ENCODE measurements around the gene TRIP4.
"Not testable (repeated sequence)": the region's sequence is repeated elsewhere in the genome, so short reads cannot be mapped to it uniquely, and the experiment has no call there.

TRIP4 gene

DNA sequence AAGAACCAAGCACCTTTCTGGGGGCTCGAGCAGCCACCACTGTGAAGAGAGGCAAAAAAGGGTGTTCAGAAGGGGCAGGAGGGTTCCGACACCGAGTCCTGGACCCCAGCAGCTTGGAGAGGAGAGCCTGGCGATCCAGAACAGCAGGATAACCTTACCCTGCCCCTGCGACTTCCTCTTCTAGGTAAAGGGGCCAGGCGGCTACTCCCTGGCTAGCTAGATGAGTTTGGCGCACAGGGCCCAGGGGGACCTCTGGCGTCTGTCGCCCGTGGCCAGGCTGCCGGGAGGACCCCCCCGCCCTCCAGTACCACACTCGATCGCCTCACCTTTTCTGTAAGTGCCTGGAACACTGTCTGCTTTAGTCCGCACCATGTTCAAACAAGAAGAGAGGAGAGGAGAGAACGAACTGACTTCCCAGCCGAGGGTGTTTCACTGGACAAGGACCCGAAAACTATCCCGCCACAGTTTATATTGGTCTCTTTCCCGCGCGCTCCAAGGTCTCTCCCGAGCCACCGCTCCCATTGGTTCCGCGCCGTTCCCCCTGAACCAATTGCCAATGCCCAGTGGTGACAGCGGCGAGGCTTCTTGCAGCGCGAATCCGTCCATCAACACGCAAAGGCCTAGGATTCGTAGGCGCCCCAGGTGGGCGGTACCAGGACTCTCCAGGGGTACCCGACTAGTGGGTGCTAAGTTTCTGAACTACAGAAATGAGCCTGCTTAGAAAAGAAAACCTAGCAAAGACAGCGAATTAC, 6.5 kb upstream of the TRIP4 start, which contains the start of gene PCLAF:
PCLAF (minus strand) TSS at position 442 of the 752 bp plus-strand sequence; CDS start at position 372, 70 bp downstream.
- in situ Hi-C loops (cut with MboI; ENCODE audit: low sequenced_read_pairs) = no loop called here

DNA sequence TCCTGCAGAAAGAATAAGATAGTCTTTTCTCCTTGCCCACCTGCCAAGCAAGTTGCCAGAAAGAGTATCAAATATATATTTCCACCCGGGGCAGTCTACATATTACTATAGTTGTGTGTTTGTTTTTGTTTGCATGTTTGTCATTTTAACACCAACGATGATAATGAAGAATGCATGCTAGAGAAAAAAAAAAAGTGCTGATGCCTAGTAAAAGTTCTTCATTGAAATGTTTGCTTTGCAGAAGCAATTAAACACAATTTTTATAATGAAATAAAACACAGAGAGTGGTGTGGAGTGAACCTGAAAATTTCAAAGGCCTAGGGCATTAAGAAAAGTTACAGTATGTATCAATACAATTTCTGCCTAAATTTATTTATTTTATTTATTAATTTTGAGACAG, 3.9 kb upstream of the TRIP4 start:
- in situ Hi-C loops (cut with MboI; ENCODE audit: low sequenced_read_pairs) = no loop called here

DNA sequence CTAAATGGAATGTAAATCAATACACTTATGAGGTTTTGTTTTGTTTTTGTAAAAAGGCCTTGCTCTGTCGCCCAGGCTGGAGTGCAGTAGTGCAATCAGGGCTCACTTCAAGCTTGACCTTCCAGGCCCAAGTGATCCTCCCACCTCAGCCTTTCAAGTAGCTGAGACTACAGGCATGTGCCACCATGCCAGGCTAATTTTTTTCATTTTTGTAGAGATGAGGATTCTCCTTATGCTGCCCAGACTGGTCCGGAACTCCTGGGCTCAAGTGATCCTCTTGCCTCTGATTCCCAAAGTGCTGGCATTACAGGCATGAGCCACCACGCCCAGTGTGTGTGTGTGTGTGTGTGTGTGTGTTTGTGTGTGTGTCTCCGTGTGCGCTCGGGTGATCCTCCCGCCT, 1.3 kb upstream of the TRIP4 start:
- in situ Hi-C loops (cut with MboI; ENCODE audit: low sequenced_read_pairs) = no loop called here

DNA sequence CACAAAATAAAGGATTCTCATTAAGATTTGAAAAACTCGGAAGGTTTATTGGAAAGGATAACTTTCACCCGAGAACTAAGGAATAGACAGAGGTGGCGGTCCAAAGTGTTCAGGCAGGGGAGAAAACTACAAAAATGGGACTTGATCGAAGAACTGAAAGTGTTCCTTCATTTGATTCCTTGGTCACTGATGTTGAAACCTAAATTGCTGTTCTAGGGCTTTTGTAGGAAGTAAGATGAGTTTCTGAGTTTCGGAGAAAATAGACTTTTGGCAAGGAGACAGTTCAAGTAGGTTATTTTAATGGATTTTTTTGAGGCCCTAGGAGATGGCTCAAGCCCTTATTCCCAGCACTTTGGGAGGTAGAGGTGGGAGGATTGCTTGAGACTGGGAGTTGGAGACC, 1.4 kb downstream of the TRIP4 start:
- in situ Hi-C loops (cut with MboI; ENCODE audit: low sequenced_read_pairs) = no loop called here

DNA sequence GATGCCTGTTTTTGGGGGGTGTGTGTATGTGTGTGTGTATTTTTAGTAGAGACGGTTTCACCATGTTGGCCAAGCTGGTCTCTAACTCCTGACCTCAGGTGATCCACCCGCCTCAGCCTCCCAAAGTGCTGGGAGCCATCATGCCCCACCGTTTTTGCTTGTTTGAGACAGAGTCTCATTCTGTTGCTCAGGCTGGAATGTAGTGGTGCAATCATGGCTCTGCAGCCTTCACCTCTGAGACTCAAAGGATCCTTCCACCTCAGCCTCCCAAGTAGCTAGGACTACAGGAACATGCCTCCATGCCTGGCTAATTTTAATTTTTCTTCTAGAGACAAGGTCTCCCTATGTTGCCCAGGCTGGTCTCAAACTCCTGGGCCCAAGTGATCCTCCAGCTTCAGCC, 4.8 kb downstream of the TRIP4 start:
- in situ Hi-C loops (cut with MboI; ENCODE audit: low sequenced_read_pairs) = not testable (repeated sequence)

DNA sequence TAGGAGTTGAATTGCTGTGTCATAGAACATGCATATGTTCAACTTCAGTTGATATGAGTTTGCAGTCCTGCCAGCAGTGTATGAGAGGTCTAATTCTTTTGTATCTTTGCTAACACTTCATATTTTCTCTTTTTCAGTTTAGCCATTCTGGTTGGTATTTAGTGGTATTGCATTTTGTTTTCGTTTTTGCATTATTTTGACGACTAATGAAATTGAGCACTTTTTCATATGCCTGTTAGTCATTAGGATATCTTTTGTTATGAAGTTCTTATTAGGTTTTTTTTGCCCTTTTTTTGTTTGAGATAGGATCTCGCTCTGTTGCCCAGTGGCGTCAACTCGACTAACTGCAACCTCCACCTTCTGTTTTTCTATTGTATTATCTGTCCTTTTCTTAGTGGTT, 9.2 kb downstream of the TRIP4 start:
- in situ Hi-C loops (cut with MboI; ENCODE audit: low sequenced_read_pairs) = no loop called here

DNA sequence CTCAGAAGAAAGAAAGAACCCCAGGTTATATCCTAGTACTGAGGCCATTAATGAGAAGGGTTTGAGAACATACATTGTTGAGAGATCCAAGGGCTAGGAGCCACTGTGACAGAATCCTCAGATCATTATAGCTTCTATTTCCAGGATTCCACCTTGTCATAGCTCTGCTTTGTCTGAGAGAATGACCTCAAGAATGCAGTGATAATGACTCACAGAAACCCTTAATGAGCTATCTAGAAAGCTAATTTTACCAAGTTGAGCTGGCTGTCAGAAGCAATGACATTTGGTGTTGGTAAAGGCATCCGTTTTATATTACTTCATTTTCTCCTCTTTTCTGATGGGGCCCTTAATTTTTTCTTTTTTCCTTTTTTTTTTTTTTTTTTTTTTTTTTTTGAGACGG, 10.9 kb downstream of the TRIP4 start:
- in situ Hi-C loops (cut with MboI; ENCODE audit: low sequenced_read_pairs) = no loop called here

DNA sequence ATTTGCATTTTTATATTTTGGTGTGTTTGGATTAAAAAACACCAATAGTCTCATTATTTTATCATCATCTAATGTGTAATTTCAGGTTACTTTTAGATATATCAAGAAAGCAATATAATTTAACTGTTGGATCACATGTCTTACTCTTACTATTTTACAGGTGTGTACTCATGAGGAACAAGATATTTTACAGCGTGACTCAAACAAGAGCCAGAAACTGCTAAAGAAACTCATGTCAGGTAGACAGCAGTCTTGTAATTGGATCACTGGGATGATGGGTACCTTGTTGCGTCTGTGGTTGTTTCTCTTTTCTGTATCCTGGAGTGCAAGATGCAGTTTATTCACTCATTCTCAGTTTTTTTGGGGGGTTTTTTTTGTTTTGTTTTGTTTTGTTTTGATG, 12.9 kb downstream of the TRIP4 start:
- in situ Hi-C loops (cut with MboI; ENCODE audit: low sequenced_read_pairs) = no loop called here

DNA sequence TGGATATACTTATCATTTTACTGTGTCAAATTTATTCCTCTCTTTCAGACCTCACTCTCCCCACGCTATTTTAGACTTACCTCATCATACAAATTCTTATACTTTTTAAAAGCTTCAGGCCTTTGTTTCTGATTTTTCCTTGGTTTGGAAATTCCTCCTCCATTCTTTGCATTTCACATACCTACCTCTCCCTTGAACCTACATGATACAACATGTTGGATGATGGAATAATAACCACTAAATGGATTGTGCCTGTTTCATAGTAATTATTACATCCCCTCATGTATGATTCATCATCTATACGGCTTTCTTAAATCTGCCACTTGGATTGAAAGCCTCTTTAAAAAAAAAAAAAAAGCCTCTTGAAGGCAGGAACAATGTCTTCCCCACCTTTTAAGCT, 24.6 kb downstream of the TRIP4 start:
- in situ Hi-C loops (cut with MboI; ENCODE audit: low sequenced_read_pairs) = no loop called here

DNA sequence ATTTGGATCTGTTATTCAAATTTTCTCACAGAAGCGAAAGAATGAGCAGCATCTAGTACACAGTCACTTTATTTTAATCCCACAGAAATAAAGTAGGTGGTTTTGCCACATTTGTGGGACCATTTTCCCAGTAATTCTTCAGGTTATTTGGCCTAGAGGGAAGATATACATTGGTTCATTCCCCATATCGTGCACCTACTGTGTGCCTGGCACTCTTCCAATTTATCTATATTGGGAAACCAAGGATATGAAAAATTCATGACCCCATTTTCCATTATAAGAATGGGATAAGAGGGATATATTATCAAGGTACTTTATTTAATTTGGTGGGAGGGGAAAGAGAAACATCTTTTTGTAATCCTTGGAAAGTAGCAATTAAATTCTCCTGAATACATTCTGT, 35.1 kb downstream of the TRIP4 start:
- in situ Hi-C loops (cut with MboI; ENCODE audit: low sequenced_read_pairs) = no loop called here

DNA sequence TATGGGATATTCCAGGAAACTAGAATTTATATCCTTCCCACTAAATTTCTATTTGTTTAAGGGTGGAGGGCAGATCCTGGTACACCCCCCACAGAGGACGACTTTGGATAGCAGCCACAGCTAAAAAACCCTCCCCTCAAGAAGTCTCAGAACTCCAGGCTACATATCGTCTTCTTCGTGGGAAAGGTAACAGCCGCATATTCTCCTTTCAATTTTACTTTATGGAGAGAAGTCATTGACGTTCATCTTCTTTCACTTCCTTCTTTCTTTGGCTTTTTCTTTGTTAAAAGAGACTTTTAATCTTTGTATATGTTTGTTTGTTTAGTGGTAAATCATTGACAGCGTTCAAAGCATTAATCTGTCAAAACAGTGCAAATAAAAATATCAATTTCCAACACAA, 36.3 kb downstream of the TRIP4 start:
- in situ Hi-C loops (cut with MboI; ENCODE audit: low sequenced_read_pairs) = no loop called here

DNA sequence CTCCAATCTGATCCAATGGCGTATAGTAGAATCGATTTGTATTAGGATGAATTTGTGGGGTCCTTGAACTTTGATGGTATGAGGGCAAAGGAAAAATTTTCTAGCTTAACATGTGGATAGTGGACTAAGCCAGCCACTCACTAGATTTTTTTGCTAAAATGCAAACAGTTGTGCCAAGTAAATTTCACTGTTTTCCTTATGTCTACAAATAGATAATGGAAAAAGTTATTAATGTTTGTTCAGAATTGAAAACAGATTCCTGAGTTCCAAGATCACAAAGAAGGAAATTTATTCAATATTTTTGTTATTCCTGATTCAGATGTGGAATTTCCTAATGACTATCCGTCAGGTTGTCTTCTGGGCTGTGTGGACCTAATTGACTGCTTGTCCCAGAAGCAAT, 37.6 kb downstream of the TRIP4 start:
- in situ Hi-C loops (cut with MboI; ENCODE audit: low sequenced_read_pairs) = no loop called here

DNA sequence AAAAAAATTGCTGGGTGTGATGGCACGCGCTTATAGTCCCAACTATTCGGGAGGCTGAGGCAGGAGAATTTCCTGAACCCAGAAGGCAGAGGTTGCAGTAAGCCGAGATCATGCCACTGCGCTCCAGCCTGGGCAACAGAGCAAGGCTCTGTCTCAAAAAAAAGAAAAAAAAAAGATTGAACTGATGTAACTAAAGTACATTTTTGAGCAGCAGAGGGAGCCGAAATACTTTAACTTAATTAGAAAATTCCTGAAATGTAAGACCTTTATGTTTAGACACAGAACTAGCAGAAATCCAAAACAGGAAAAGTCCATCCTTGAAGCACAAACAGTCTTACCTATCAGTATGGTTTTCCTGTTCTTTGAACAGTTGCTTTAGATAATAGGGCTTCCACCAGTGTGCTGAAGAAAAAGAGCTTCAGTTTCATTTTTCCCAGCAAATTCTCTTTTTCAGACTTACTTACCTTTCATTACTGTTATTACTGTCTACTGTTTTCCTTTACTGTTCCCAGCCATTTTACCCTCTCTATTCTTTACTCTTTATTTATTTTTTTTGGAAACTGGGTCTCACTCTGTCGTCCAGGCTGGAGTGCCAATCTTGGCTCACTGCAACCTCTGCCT, 39.3 kb downstream of the TRIP4 start:
- in situ Hi-C loops (cut with MboI; ENCODE audit: low sequenced_read_pairs) = no loop called here

DNA sequence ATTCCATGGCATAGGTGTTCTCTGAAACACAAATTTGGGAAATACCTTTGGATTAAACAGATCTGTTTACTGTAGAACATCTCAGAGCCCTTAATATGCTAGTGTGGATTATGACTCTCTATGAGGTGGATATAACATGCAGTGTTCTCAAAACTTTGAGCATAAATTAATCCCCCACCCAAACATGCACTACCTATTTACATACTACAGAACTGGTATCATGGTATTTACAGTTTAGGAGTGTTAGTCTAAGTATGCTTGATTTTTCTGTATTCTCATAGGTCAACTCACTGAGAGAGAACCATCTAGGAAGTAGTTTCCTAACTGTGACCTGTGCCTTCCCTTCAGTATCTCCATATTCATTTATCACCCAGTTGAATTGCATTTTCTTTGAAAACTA, 41.8 kb downstream of the TRIP4 start:
- in situ Hi-C loops (cut with MboI; ENCODE audit: low sequenced_read_pairs) = no loop called here

DNA sequence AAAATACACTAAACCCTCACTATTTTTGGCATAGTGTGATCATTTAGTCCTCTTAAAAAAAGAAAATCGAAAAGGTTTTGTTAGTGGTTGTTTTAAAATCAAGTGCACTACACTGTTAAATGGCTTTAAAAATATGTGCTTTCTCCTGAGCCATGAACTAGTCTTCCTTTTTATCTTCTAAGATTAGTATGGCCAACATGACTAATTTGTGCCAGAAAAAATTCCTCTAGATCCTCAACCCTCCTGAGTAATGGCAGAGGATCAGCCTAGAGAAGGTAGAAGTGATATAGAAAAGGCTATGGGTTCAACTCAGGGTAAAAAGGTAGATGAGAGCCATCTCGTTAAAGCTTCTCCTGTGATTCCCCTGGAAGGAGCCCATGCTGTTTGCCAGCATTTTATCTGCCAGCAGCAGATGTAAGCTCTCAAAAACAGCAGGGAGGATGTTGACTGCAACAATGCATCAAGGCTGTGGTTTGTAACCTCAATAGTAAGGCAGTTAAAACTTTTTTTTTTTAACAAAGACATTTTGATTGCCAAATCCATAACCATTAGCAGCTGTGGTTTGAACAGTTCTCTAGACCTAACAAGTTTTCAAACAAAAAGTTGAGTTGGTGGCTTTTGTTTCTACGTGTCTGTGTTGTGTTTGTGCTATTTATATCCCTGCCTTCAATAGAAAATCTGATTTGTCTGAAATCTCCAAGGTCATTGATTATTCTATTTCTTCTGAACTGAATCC, 42.5 kb downstream of the TRIP4 start:
- in situ Hi-C loops (cut with MboI; ENCODE audit: low sequenced_read_pairs) = no loop called here

DNA sequence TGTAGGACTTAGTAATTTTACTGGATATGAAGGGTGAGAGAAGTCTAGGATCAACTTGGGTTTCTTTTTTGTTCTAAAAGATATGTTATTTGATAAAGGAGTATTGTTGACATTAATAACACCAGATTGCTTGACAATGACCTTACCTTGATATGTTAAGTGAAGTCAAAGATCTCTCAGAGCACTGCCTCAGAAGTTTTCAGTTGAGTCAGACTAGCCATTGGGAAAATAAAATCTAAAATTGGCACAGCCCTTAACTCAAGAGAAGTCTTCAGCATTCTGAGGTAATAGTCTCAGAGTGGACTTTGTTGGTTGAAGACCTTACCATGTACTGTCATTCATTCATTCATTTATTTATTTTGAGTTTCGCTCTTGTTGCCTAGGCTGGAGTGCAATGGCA, 50.3 kb downstream of the TRIP4 start:
- in situ Hi-C loops (cut with MboI; ENCODE audit: low sequenced_read_pairs) = no loop called here

DNA sequence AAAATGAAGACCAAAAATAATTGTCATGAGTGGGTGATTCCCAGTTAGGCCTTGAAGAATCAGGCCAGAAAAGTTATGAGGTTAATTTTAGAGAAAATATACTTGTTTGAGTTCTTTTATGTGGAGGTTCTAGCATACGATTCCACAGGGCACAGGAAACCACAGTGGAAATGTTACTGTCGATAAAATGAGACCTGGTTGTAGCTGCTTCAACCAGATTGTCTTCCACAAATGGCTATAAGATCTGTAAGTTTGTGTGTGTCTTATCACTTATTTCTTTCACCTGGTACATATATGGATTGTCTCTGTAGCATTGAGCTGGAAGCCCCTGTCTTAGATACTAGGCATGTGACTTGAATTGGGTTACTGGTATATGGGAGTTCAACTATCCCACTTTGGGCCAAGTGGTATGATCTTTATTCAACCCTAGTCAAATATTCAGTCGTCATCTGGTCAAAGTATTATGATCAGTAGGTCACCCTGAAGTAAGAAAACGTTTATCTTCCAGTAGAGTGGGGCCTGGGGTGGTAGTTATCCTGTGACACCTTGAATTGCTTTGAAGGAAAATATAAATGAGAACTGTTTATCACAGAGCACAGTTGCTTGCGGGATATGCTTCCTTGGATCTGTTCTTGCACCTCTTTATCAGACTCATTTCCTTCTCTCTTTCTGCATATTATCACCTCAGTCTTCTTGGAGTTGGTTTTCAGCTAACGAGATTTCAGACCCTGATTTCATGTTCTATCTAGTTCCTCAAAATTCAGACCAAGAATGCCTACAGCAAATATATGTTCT, 51.2 kb downstream of the TRIP4 start:
- in situ Hi-C loops (cut with MboI; ENCODE audit: low sequenced_read_pairs) = no loop called here

DNA sequence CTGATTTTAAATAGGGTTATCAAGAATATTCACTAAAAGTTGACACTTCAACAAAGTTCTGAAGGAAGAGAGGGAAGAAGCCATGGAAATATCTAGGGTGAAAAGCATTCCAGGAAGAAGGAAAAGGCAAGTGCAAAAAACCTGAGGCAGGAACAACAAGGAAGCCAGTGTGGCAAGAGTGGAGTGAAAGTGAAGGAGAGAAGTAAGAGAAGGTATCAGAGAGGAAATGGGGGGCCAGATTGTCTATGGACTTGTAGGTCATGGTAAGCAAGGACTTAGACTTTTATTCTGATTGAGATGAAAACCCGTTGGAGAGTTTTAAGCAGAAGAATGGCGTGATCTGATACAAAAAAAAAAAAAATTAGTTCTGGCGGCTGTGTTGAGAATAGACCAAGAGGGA, 54.2 kb downstream of the TRIP4 start:
- in situ Hi-C loops (cut with MboI; ENCODE audit: low sequenced_read_pairs) = no loop called here

DNA sequence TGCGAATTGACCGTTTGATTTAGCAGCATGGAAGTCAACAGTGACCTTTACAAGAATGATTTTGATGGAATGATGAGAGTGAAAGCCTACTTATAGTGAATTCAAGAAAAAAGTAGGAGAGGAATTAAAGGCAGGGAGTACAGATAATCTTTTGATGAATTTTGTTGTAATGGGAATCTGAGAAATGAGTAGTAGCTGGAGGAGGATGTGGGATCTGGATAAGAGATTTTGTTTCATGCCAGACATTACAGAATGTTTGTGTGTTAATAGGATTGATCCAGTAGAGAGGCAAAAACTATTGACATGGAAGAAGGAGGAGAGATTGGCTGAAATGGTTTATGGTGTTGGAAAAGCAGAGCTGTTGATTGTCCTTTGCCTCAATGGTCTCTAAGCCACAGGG, 55.4 kb downstream of the TRIP4 start:
- in situ Hi-C loops (cut with MboI; ENCODE audit: low sequenced_read_pairs) = no loop called here

DNA sequence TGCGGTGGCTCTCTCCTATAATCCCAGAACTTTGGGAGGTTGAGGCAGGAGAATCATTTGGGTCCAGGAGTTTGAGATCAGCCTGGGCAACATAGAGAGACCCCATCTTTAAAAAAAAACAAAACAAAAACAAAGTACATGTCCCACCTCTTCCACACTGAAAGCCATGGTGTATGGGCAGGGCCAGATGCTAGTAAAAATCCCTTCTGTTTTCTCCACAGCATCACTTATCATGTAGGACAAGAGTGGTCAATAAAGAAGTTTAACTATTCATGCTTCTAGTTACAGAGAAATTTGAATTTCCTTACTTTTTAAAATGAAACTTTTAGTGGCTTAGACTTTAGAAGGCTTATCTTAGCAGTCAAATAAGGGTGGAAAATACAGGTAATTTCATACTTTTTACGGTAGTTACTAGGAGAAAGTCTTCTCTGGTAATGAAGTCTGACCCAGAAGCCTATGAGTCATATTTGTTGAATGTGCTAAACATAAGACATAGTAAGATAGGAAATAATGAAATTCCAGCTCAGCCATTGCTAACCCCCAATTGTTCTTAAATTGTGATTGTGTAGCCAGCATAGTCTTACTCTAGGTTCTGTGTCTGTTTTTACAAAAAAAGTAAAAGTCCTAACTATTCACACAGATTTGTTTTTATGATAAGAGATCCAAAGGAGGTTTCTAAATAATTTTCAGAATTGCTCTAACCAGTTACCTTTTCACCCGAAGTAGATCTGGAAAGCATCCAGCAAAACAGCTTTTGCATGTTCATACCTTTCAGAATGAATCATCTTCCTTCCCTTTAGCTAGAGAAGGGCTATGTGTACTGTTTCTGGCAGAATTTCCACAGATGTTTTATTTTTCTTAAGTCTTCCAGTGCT, 56.3 kb downstream of the TRIP4 start:
- in situ Hi-C loops (cut with MboI; ENCODE audit: low sequenced_read_pairs) = no loop called here

Data from HL-60/S4 treated with retinoic acid at 250 ng/mL for 4 days and 3 days (cell line).